HL-60 (cell line): ENCODE measurements around the gene MAP3K4.

ENCODE experiments used
- DNase-seq, 2 experiments: peaks; one replicate each; pipeline ENCODE4 v3.0.0-alpha.2; 2010 to 2020; ENCODE audit warnings: low read depth in 1 of 2, low spot score in 1 of 2
- H3K27ac ChIP-seq: fragments of 250-450 bp; sonication (Bioruptor Pico); replicated peaks from 2 replicates; pipeline ENCODE4 v1.5.1; 2020; ENCODE audit warnings: mild to moderate bottlenecking, moderate library complexity
- H3K27me3 ChIP-seq: fragments of 250-450 bp; sonication (Bioruptor Pico); 2 replicates; pipeline ENCODE4 v1.5.1; 2021; ENCODE audit warnings: mild to moderate bottlenecking, moderate library complexity; ENCODE audit not compliant: insufficient read depth, poor library complexity, severe bottlenecking
- H3K4me3 ChIP-seq: replicated peaks from 2 replicates; pipeline ENCODE4 v1.5.1; 2011; ENCODE audit warnings: mild to moderate bottlenecking, control low read depth, low read length; ENCODE audit not compliant: insufficient read depth
- CTCF ChIP-seq: IDR thresholded peaks from one replicate; pipeline ENCODE4 v1.5.1; 2011; ENCODE audit warnings: low read length, control low read depth, inconsistent platforms; ENCODE audit not compliant: insufficient read depth
- GABPA ChIP-seq: IDR thresholded peaks from 2 replicates; pipeline ENCODE4 v1.6.1; 2012; ENCODE audit warnings: low read depth
- POLR2AphosphoS5 ChIP-seq: IDR thresholded peaks from 2 replicates; pipeline ENCODE4 v1.6.1; 2012; ENCODE audit warnings: low read depth
- REST ChIP-seq: IDR thresholded peaks from 2 replicates; pipeline ENCODE4 v1.6.1; 2012; ENCODE audit warnings: low read depth; ENCODE audit not compliant: insufficient replicate concordance
- SPI1 ChIP-seq: IDR thresholded peaks from 2 replicates; pipeline ENCODE4 v1.6.1; 2012; ENCODE audit warnings: low read depth, mild to moderate bottlenecking, borderline replicate concordance

MAP3K4 gene

GRCh38 chr6:161031721-161032495 lies 40.3 kb downstream of the MAP3K4 start:
- DNase-seq: no peak
- no peak overlapping the region for H3K27ac ChIP-seq
- TF ChIP-seq SPI1: no peak

GRCh38 chr6:161033667-161034066 lies 42.1 kb downstream of the MAP3K4 start:
- H3K4me3 ChIP-seq: no peak overlapping the region
- DNase-seq: no peak

More at GRCh38 chr6:161031721-161032495, 40.3 kb downstream of the MAP3K4 start:
- H3K4me3 ChIP-seq: no peak overlapping the region
- H3K27me3 ChIP-seq: no peaks in the 10 kb centered on the region

GRCh38 chr6:161035182-161035980 lies 43.8 kb downstream of the MAP3K4 start:
- Histone ChIP-seq H3K4me3 (no peak overlapping the region), H3K27ac (0 out of 2 replicates have a peak overlapping the region, but pooled peaks have one; percentile 11), H3K27me3 (no peaks in the 10 kb centered on the region)
- TF ChIP-seq GABPA (no peak), POLR2AphosphoS5 (no peak), CTCF (no peak), SPI1 (peak; percentile 69; the same call in 1 of the 2 replicates), REST (no peak)
- peak in 1 of 2 experiments; percentile 21 for DNase-seq

More at GRCh38 chr6:161033667-161034066, 42.1 kb downstream of the MAP3K4 start:
- TF ChIP-seq REST: no peak
- TF ChIP-seq SPI1: no peak
- no peak for TF ChIP-seq GABPA
- no peak for TF ChIP-seq POLR2AphosphoS5
- TF ChIP-seq CTCF: no peak
- Histone ChIP-seq H3K27me3 (no peaks in the 10 kb centered on the region), H3K27ac (no peak overlapping the region)

GRCh38 chr6:161035981-161036263 lies 44.4 kb downstream of the MAP3K4 start:
- no peak overlapping the region for H3K27ac ChIP-seq
- no peak overlapping the region for H3K4me3 ChIP-seq
- TF ChIP-seq CTCF (no peak), GABPA (no peak), SPI1 (no peak), POLR2AphosphoS5 (no peak), REST (no peak)
- DNase-seq: no peak
- no peaks in the 10 kb centered on the region for H3K27me3 ChIP-seq
